HG02678 (cell line): ENCODE data around the gene TNIK.
"Not testable (repeated sequence)": the region's sequence is repeated elsewhere in the genome, so short reads cannot be mapped to it uniquely, and the experiment has no call there.

ENCODE experiments used
- ATAC-seq: cut with Tn5 transposase; IDR thresholded peaks from one replicate; pipeline ENCODE4 v1.9.1; 2021; ENCODE audit warnings: mild to moderate bottlenecking, moderate library complexity; ENCODE audit not compliant: unreplicated experiment

TNIK gene

GRCh38 chr3:171287761-171288160, 172.4 kb downstream of the TNIK start:
- not testable (repeated sequence) for ATAC-seq

GRCh38 chr3:171286580-171287249, 173.5 kb downstream of the TNIK start:
- ATAC-seq, result peak; percentile 37

- ATAC-seq, result peak; percentile 27
These were observed 174.9 kb downstream of the TNIK start for GRCh38 chr3:171285287-171285686.

- ATAC-seq, result peak; percentile 53
These were observed 175.7 kb downstream of the TNIK start for GRCh38 chr3:171284308-171285075.

- no peak for ATAC-seq
These were observed 176.4 kb downstream of the TNIK start for GRCh38 chr3:171283848-171284222.

- no peak for ATAC-seq
These were observed 176.9 kb downstream of the TNIK start for GRCh38 chr3:171283183-171283847.

GRCh38 chr3:171282041-171282440, 178.2 kb downstream of the TNIK start:
- no peak for ATAC-seq

- no peak for ATAC-seq
These were observed 178.8 kb downstream of the TNIK start for GRCh38 chr3:171281256-171281992.

- ATAC-seq, result no peak
These were observed 180.2 kb downstream of the TNIK start for GRCh38 chr3:171279972-171280371.

GRCh38 chr3:171278299-171278590, 182.0 kb downstream of the TNIK start:
- no peak for ATAC-seq

- ATAC-seq, result no peak
These were observed 182.5 kb downstream of the TNIK start for GRCh38 chr3:171277456-171278298.

GRCh38 chr3:171276923-171277322, 183.3 kb downstream of the TNIK start:
- ATAC-seq, result no peak

- ATAC-seq, result no peak
These were observed 186.0 kb downstream of the TNIK start for GRCh38 chr3:171274222-171274621.

- no peak for ATAC-seq
These were observed 189.7 kb downstream of the TNIK start for GRCh38 chr3:171270541-171270940.

GRCh38 chr3:171269542-171269941, 190.7 kb downstream of the TNIK start:
- peak; percentile 59 for ATAC-seq

- ATAC-seq, result no peak
These were observed 191.5 kb downstream of the TNIK start for GRCh38 chr3:171268677-171269076.

- ATAC-seq, result no peak
These were observed 193.1 kb downstream of the TNIK start for GRCh38 chr3:171267104-171267503.

- ATAC-seq, result no peak
These were observed 193.5 kb downstream of the TNIK start for GRCh38 chr3:171266740-171267073.

- no peak for ATAC-seq
These were observed 194.0 kb downstream of the TNIK start for GRCh38 chr3:171266034-171266739.

- no peak for ATAC-seq
These were observed 195.4 kb downstream of the TNIK start for GRCh38 chr3:171264758-171265157.
